ENCODE measurements around the gene FECH. TPM values are rescaled to one million over a fixed set of nuclear protein-coding genes. Genes with fewer than 3 reads are reported as not detected.

Gene FECH
- total RNA-seq: 44.3 and 70.6 TPM in 2 replicates

GRCh38 chr18:57586251-57587049 is at the start of gene FECH:
TSS of gene FECH (minus strand) at chr18:57586702. CDS start at chr18:57586620, 82 bp downstream.

Other genes starting within 250 kb of the FECH start
- not detected in 2 replicates for gene ST8SIA3, start 234.1 kb downstream of the FECH start, total RNA-seq
- under 0.01 TPM in 1 of 2 replicates, not detected in the other for gene ONECUT2, start 151.3 kb downstream of the FECH start, total RNA-seq
- 91.8 and 113 TPM in 2 replicates for gene NARS1, start 35.1 kb upstream of the FECH start, total RNA-seq
- 20.4 and 31.9 TPM in 2 replicates for gene ATP8B1, start 216.6 kb upstream of the FECH start, total RNA-seq